ENCODE measurements around the gene FHOD3.
"Not testable (repeated sequence)": the region's sequence is repeated elsewhere in the genome, so short reads cannot be mapped to it uniquely, and the experiment has no call there.

FHOD3 gene

DNA sequence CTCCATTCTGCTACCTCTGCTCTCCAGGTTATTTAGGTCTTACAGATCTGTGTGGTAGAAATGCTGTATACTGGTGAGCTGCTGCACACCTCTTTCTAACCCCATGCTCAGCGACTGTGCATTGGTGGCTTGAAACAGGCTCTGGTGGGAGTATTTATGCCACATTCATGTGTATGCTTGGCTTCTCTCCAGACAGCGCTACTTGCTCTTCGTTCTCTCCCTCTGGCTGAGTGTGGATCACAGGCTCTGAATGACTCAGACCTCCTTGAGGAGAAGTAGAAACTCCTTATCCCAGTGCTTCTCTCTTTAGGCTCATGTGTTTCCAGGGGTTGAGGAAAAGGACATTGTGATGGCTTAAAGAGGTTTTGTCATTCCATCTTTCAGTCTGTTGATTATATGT is 54.9 kb downstream of the FHOD3 start:
- DNase-seq, result no peak

DNA sequence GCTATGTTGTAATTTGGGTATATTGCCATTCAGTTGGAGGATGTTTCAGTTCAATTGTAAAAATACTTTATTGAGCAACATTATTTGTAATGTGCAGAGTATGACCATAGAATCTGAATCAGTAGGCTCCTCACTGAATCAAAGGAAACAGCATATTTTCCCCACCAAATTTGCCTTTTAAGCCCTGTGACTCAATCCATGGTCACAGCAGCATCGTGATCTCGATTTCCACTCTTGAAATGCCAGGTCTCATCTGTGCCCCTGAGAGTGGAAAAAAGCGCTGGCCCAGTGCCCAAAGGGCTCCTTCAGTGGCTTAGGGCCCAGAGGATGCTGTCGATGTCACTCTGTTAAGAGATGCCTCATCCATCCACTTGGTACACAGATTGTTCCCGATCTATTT is 57.5 kb downstream of the FHOD3 start:
- no peak for DNase-seq

DNA sequence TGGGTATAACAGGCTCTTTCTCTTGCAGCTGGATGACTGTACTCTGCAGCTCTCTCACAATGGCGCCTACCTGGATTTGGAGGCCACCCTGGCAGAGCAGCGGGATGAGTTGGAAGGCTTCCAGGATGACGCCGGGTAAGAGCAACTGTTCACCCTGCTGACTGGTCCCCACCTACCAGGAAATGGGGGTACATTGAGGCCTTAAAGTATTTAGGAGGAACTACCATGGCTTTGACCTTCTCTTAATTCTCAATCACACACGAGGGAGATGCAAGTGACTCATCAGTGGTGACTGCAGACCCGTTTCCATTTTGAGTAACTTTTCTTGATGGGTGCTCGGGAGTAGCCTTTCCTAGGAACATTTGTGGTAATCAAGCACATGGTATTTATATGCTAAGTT is 58.0 kb downstream of the FHOD3 start:
- no peak for DNase-seq

DNA sequence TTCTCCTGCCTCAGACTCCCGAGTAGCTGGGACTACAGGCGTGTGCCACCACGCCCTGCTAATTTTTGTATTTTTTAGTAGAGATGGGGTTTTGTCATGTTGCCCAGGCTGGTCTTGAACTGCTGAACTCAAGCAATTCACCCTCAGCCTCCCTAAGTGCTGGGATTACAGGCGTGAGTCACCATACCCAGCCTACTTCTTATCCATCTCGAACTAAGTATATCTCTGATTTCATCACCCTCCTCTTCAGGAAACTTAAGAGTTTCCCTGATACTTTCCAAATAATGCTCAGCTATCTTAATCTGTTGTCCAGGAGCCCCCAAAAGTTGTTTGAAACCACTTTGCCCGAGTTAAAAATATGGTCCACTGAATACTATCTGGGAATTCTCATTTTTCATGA is 59.2 kb downstream of the FHOD3 start:
- DNase-seq, result not testable (repeated sequence)

DNA sequence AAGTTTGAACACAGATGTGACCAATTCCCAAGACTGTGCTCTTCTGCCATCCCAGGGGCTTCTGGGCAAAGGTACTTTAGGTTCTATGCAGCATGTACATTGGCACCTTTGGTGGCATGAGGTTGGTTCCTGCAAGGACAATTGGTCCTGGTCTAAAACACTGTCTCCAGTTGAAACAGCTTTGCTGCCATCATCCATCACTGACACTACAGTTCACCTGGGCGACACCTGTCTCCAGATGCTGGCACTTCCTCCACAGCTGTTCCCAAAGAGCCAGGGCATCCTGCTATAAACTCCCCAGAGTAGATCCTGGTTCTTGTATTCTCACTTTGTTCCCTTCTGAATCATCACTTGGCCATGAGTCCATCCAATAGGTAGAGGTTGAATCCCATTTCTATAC is 60.6 kb downstream of the FHOD3 start:
- DNase-seq, result no peak

DNA sequence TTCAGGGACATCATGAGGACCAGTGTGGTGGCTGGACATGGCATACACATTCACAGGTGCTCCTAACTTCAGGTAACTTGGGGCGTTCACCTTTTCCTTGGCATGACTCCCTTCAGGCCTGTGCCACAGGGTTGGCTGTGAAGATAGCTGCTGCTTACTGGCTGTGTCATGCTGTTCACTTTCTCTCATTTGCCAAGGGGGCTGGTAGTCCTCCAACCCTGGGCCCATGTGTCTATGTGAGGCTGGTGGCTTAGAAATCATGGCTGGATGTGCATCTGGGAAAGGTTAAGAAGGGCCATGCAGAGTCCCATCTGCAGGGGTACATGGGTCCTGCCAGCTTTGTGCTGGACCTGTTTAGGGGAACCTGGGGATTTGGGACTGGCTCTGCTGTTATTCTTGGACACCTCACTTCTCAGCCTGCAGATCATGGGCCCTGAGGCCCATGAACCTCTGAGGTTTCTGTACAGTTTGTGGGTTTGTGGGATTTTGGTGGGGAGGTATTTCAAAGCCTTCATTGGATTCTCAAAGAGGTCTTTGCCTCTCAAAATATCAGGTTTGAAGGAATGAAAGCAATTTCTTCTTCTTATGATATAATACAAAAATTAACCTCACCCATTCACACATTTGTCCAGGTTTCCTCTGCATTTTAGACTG is 62.9 kb downstream of the FHOD3 start:
- no peak for DNase-seq

DNA sequence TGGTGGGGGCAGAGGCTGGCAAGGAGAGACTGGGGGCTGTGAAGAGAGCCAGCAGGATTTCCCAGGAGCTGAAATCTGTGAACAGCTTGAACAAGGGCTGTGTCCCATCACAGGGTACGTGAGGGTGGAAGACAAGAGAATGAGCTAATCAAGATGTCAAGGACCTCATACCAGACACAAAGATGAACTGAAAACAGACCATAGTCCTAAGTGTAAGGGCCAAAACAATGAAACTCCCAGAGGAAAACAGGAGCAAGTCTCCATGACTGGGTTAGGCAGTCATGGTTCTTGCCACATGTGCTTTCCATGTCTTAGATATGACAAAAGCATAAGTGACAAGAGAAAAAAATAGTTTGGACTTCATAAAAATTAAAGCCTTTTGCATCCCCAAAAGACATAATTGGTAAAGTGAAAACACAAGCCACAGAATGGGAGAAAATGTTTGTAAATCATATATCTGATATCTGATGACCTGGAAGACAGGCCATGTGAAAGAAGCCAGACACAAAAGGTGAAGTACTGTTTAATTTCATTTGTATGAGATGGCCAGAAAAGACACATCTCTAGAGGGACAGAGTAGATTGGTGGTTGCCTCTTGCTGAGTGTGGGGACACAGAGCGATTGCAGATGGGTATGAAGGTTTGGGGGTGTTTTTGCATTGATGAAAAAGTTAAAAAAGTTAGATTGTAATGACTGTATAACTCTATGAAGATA is 67.6 kb downstream of the FHOD3 start:
- DNase-seq, result no peak

DNA sequence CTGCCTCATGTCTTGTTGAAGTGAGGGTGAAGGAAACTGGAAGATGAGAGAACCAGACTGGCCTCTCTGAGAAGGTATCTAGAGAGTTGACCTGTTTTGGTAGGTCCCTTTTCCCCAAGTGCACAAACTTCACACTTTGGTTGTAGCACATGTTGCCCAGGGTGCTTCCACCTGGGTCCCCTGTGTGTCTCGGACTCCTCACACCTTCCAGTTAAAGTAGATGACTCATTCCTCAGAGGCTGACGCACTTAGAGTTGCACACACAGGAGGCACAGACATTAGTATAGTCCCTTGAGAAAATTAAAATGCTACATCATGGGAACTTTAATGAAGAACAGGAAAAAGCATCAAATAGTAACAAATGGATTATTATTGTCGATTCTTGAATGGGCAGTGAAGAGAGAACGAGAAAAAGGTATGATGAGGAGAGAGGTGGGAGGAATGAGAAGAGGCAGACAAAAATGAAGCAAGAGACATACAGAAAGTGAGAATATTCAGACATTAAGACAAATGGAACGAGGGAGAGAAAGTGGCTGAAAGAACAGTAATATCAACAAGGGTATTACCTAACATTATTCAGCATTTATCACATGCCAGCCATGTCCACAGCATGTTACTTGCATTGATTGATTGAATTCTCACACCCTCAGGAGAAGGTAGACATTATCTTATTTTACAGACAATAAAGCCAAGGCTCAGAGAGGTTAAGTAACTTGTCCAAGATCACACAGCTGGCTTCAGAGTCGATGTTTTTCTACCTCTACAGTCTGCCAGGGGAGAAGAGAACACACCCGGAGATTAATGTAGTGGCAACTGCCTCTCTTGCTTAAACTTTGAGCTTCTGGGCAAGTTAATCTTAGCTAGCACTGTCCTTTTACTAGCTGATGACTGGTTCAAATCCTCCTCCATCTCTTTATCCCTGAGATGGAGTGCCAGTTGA is 68.6 kb downstream of the FHOD3 start:
- DNase-seq, result no peak

DNA sequence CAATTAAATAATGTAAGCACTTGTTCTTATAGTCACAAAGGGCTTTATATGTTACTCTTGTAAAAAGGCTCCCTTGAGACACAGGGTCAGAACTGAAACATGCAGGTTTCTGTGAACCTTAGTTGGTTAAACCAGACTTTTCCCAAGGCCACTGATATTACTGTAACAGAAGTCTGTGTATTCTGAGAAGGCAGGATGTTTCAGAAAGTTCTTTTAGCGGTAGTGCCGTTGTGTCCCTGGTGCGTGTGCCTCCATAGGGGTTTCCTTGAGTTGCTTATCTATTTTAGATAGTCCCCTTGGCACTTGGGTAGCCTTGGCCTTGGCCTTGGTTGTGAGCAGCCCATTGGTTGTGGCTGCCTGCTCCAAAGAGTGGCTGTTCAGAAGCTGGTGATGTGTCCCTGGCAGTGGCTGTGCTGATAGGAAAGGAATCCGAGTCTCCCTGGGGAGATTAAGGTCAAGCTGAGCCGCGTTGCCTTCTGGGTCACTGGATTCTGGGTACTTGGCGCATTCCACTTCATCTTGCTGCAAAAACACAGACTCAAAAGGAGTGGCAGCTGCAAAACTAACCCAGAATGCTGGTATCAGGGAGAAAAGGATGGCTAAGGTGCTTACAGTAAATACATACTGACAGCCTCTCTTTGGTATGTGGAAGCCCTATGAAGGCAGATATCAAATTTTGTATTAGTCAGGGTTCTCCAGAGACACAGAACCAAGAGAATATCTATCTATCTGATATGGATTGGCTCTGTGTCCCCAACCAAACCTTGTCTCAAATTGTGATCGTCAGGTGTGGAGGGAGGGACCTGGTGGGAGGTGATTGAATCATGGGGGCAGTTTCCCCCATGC is 69.7 kb downstream of the FHOD3 start:
- no peak for DNase-seq

DNA sequence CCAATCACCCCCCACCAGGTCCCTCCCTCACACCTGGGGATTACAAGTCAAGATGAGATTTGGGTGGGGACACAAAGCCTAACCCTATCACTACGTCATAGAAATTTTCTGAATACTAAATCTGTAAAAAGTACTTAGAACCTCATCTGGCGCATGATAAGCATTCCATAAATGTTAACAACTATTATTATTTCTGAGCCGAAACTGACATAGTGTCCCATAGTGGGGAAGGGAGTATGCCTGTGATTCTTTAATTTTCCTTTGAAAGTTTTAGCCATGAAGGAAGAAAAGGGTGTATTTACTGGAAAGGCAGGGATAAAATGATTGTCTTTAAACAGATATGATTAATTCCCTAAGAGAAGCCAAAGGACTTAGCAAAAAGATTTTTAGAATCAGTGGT is 71.4 kb downstream of the FHOD3 start:
- no peak for DNase-seq

DNA sequence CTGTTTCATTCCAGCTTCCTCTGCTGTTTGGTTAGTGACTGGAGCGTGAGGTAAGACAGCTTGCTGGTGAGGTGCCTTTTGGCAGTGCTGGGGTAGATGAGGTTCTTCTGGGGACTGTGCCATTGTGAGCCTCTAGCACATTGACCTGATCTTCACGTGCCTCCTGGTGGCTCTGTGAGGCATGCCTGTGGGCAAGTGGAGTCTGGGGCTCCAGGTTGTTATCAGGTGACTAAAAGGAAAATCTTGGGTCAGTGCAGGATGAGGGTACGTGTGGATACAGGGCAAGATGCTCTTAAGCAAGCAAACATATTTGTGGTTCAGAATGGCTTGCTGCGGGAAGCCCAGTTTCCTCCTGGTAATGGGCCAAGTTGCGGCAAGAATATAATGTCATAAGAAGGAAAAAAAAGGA is 75.4 kb downstream of the FHOD3 start:
- no peak for DNase-seq

DNA sequence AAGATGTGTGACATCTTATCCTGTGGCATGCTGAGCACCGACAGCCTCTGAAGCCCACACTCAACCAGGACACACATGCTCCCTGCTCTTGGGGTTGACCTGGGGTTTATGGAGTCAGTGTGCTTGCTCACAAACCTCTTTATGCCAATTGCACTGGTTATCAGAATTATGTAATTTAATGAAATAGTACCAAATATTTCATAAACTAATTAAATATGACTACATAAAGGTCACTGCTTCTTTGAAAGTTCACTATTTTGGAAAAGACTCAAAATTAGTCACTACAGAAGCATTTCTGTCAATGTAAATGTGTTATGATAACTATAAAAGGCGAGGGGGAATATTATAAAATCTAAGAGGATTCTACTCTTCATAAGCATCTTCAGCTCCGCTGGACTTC is 76.7 kb downstream of the FHOD3 start:
- no peak for DNase-seq

DNA sequence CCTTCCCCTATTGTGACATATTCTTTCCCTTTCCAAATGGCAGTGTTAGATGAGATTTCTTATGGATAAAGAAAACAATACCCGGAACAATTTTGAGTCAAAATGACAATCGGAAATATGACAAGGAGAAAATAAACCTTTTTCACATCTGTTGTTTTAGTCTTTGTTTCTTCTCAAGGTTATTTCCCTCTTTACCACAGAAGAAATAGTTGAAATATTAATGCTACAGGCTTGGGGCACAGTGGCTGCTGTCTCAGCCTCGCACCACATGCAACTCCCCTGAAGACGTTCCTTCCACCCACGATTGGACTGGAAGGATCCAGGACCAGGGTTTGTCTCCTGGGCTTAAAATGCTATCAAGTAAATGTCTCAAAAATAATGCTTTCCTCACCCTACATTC is 77.6 kb downstream of the FHOD3 start:
- no peak for DNase-seq

DNA sequence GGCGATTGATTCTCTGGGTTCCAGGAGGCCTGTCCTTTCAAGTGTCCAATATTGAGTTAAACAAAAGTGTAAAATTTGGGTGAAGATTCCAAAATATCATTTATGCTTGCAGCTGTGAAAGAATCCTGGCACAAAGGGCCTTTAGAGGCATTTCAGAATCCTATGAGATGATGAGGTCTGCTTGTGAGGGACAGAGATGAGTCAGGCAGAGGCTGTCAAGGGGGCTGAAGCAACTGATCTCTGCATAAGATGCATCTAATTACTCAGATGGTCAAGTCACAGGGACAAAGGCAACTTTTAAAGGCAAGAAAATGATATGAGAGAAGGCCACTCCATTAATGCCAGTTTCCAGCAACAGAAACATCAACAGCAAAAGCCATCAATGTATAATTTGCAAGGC is 78.8 kb downstream of the FHOD3 start:
- DNase-seq, result no peak

DNA sequence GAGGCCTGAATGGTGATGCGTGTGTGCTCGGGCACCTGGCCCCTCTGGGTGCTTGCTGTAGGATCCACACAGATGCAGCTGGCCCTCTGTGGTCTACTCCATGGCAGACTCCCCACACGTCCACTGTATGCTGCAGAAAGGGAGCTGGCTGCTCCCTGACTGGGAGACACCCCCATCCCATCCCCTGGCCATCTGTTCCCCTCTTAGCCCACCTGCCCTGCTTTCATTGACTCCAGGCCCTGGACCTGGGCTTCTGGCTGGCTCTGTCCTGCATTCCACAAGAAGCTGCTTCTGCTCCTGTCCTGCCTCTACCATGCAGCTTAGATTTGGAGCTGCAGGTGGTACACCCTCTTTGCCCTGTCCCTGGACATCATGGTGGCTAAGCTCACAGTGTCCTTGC is 80.1 kb downstream of the FHOD3 start:
- DNase-seq, result no peak

DNA sequence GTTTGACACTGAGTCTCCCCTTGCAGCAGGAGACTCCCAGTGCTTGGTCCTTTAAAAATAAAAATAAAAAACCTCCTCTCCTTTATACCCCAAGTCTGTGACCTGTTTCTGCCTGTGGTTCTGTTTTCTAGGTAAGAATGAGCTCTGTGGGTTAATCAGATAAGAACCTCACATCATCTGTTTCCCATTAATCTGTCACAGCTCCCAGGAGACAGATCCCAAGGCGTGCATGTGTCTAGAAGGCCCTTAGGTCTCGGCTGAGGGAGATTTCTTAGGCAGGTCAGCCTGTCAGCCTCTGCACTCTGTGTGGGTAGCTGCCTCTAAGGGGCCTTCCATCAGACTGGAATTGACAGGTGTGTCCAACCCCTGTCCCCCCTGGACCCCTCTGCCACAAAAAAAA is 80.7 kb downstream of the FHOD3 start:
- no peak for DNase-seq

DNA sequence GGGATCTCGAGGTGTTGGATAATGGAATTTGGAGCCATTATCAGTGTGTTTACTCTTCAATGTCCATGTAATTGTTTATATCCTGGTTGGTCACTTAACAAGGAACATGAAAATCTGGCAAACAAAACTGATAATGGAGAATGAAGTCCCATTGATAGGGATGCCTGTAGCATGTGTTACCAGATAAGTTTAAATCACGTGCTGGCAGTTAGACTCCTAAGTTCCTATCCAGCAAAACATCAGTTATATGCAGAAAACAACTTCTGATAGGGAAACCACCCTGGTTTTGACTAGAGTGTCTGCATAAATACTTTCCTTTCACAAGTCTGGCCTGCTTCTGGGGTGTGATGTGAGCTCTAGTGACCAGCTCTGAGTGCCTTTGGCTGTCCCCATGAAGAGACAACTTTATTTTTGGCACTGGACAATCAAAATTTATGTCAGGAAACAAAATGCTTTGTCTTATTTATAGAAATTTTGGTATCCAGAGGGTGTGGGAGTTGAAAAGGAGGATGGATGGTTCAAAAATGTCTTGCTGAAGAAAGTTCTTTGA is 82.0 kb downstream of the FHOD3 start:
- DNase-seq, result no peak

DNA sequence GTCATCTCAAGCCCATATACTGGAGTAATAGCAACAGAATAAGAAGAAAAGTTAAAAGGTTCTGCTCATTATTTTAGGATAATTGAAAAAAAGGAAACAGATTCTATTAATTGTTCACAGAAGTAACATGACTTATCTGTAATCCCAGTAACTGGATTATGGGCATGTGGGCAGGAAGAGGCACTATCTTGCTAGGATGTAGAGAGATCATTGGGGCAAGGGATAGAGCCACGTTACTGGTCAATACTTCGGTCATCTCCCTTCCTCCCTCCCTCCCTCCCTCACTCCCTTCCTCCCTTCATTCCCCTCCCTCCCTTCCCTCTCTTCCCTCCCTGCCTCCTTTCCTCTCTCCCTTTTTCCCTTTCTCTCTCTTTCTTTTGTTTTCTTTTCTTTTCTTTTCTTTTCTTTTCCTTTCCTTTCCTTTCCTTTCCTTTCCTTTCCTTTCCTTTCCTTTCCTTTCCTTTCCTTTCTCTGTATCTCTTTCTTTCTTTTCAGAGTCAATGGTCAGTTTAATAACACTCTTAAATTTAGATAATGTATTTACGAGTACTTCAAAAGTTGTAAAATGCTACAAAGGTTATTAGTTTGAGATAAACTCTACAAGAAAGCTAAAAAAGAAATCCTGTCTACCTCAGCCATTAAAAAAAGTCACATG is 82.8 kb downstream of the FHOD3 start:
- DNase-seq, result no peak

DNA sequence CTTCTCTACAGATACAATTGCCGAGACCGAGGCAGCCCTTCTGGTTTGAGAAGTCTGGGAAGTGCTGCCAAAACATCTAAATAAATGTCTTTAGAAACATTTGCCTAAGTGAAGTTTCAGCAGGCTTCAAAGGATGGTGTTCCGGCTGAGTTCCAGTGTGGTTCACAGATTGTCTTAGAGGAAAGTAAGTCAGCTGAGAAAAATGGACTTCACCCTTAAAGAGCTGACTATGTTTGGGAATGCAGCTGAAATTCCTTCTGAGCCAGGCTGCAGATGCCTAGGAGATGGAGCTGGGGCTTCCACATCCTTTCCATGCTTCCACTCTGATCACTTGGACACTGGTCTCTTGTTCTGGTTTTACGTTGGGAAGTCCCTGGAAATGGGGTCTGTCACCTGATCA is 83.6 kb downstream of the FHOD3 start:
- no peak for DNase-seq

DNA sequence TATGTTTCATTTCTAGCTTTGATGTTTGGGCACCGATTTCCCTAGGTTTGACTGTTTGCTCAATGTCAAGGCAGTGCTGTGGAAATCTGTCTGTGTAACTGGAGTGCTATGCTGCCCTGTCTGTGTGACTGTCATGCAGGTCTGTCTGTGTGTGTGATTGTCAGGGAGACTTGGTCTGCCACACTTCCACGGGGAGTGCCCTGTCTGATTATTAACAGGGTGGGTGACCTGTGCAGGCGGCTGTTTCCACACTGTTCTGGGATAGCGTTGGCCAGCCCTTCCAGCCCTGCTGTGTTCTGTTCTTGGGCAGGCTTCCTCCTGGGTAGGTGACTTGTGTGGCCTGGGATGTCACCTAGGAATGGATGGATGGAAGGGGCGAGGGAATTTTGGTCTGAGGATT is 85.3 kb downstream of the FHOD3 start:
- no peak for DNase-seq

DNA sequence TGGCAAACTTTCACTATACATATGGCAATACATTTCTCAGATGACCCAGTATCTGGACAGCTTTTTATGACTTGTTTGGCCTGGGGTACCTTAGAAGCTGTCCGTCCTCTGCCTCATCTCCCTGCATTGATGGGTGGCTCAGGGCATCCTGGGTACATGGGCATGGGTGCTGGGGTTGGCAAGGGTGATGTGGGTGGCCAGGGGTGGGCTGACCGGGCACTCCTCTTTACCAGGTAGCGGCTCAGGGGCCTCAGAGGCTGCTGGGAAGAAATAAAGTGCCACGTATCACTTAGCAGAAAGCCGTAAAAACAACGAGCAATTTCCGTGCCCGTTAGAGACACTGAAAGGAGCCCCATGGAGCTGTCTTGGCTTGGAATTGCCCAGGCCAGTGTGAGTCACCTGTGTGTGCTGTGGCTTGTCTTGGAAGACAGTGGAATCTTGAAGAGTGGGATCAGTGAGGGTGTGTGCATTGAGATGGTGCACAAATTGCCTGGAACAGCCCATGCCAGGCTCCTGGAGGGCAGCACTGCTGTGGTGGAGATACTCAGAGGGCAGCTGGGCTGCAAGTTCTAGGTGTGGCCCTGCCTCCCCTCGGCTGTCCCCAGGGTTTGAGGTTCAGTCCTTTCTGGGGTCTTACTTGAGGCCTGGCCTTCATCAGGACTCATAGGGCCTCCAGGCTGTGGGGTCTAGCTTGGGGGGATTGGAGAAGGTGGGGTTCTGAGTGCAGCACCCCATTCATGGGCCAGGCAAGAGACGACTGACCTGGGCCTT is 88.8 kb downstream of the FHOD3 start:
- no peak for DNase-seq

Data from midbrain (tissue), 1 donor.